Adrenal gland (tissue), 12 donors: ENCODE measurements around the gene PTP4A1. TPM values are rescaled to one million over a fixed set of nuclear protein-coding genes. Genes with fewer than 3 reads are reported as not detected.

ENCODE experiments used
- DNase-seq, 7 donors: peaks; one replicate each; pipeline ENCODE4 v3.0.0-alpha.2; 2019 to 2020
- H3K27ac ChIP-seq, 5 donors: fragments of 200-600 bp; sonication (generic) in 4 of 5; 1 replicate in 3 of 5; 2 replicates in 2 of 5; pipeline versions ENCODE4 v1.5.1 to v1.8.0; 2016 to 2020; ENCODE audit warnings: mild to moderate bottlenecking in 1 of 5
- H3K27me3 ChIP-seq: fragments of 200-600 bp; 2 replicates; pipeline ENCODE4 v1.8.0; 2021
- H3K36me3 ChIP-seq, 2 donors: fragments of 200-600 bp; replicated peaks in 1 of 2; 1 replicate in 1 of 2; 2 replicates in 1 of 2; pipeline versions ENCODE4 v1.5.1 to v1.8.0; 2018 to 2022
- H3K4me1 ChIP-seq, 2 donors: fragments of 200-600 bp; replicated peaks in 1 of 2; 1 replicate in 1 of 2; 2 replicates in 1 of 2; pipeline versions ENCODE4 v1.5.1 to v1.8.0; 2018 to 2021
- H3K4me3 ChIP-seq, 4 donors: fragments of 200-600 bp; sonication (generic) in 3 of 4; one replicate each; pipeline ENCODE4 v1.5.1; 2016 to 2018
- H3K9me3 ChIP-seq, 3 donors: fragments of 200-600 bp; sonication (generic) in 1 of 3; replicated peaks in 1 of 3; 1 replicate in 2 of 3; 2 replicates in 1 of 3; pipeline versions ENCODE4 v1.5.1 to v1.8.0; 2016 to 2021
- CTCF ChIP-seq, 6 experiments: fragments of 450-650 bp in 4 of 6; fragments of 200-600 bp in 2 of 6; sonication (generic) in 1 of 6; IDR thresholded peaks; 1 replicate in 5 of 6; 2 replicates in 1 of 6; pipeline versions ENCODE4 v1.5.1 to v1.8.0; 2016 to 2021; ENCODE audit warnings: antibody characterized with exemption in 6 of 6, mild to moderate bottlenecking in 2 of 6, moderate library complexity in 1 of 6
- POLR2A ChIP-seq, 2 donors: fragments of 450-650 bp; IDR thresholded peaks; one replicate each; pipeline ENCODE4 v1.6.1; 2017; ENCODE audit warnings: antibody characterized with exemption in 2 of 2, mild to moderate bottlenecking in 2 of 2, moderate library complexity in 1 of 2
- WGBS, 4 donors: extraction: QIAGEN DNeasy Blood & Tissue Kit in 2 of 4; methylation state at CpG; one replicate each; pipeline versions ENCODE4 v1.1.5 to v1.1.7; 2013 to 2017; 5-methylcytosine and 5-hydroxymethylcytosine counted together
- intact Hi-C, 2 donors: fragments of 100-400 bp; cut with DNase I; formaldehyde crosslinking; loops; one replicate each; pipeline versions ENCODE4 v1.14.1 to v1.15.0; 2022 to 2023
- polyA plus RNA-seq, 3 donors: library from polyadenylated mRNA; stranded (reverse); fragments of 200-250 nt in 2 of 3; fragments of 350-450 nt in 1 of 3; fragmentation: Illumina TruSeq in 1 of 3; extraction: RNeasy Lipid Tissue Mini Kit (QIAGEN cat#74804) in 1 of 3; gene quantifications; one replicate each; pipeline ENCODE4 v1.2.3, GENCODE V29; 2013 to 2014
- total RNA-seq, 9 donors: library from RNA; depleted of rRNA in 4 of 9; stranded (reverse); fragments of >200 nt in 4 of 9; fragments of 120-200 nt in 1 of 9; fragmentation: NEBNext Ultra II Directional in 1 of 9; extraction: Animal tissue kit (Norgen Biotek cat#: 25700) in 1 of 9; gene quantifications; one replicate each; pipeline versions ENCODE4 v1.1.0 to v1.2.4, GENCODE V29; 2013 to 2023
- donor health status: healthy with polysubstance abuse.
- donor health status: Bipolar disorder and iron deficiency.
- donor health status: DM: yes; HTN: yes; CAD: no.
- donor health status: DM: no; HTN: no; CAD: no.
- donor health status: DM: no; HTN: no; CAD: no.
- donor health status: DM: yes; HTN: yes; CAD: no.

The PTP4A1 gene
- total and polyA plus RNA-seq, 12 donors = 5.7 to 194 (median 59.7) TPM

- intact Hi-C loops = no loop called here
- H3K27me3 ChIP-seq = no peaks in the 10 kb centered on the region
- TF ChIP-seq POLR2A (IDR thresholded peaks at IDR 0.05) = no peak
- no peak for TF ChIP-seq CTCF (IDR thresholded peaks at IDR 0.05)
- no peaks in the 10 kb centered on the region for H3K9me3 ChIP-seq
- H3K27ac ChIP-seq = no peak overlapping the region
- H3K4me3 ChIP-seq = no peak overlapping the region
- no peaks in the 10 kb centered on the region for H3K36me3 ChIP-seq
- no peak for DNase-seq
- H3K4me1 ChIP-seq = no peaks in the 10 kb centered on the region
Measured at GRCh38 chr6:63558278-63558677, 14.0 kb upstream of the PTP4A1 start.

GRCh38 chr6:63560801-63561287 lies 11.4 kb upstream of the PTP4A1 start:
- no peak for TF ChIP-seq CTCF (IDR thresholded peaks at IDR 0.05)
- Histone ChIP-seq H3K27ac (peak overlapping the region in 3 of 5 donors; percentile 35 to 69 (median 53)), H3K4me3 (no peak overlapping the region), H3K9me3 (no peaks in the 10 kb centered on the region), H3K27me3 (no peaks in the 10 kb centered on the region), H3K4me1 (no peaks in the 10 kb centered on the region), H3K36me3 (no peaks in the 10 kb centered on the region)
- 26 to 37% (median 31%) methylated on average over 1 of the region's 1 CpG for WGBS, 4 donors
- intact Hi-C loops = no loop called here
- DNase-seq = peak in 2 of 7 donors; percentile 10 to 27

- H3K9me3 ChIP-seq = no peaks in the 10 kb centered on the region
- H3K36me3 ChIP-seq = no peaks in the 10 kb centered on the region
- TF ChIP-seq CTCF (IDR thresholded peaks at IDR 0.05) = no peak
- no peak for TF ChIP-seq POLR2A (IDR thresholded peaks at IDR 0.05)
- H3K4me1 ChIP-seq = no peaks in the 10 kb centered on the region
- no peaks in the 10 kb centered on the region for H3K27me3 ChIP-seq
- H3K4me3 ChIP-seq = no peak overlapping the region
- H3K27ac ChIP-seq = peak overlapping the region in 3 of 5 donors; percentile 18 to 69 (median 53)
- intact Hi-C loops = no loop called here
- 60 to 75% (median 66%) methylated on average over 2 of the region's 2 CpGs for WGBS, 4 donors
- no peak for DNase-seq
Measured at GRCh38 chr6:63561288-63561687, 11.0 kb upstream of the PTP4A1 start.

- no peak overlapping the region for H3K4me3 ChIP-seq
- DNase-seq = no peak
- no peak for TF ChIP-seq CTCF (IDR thresholded peaks at IDR 0.05)
- TF ChIP-seq POLR2A (IDR thresholded peaks at IDR 0.05) = no peak
- no peak overlapping the region for H3K27ac ChIP-seq
- intact Hi-C loops = no loop called here
- H3K27me3 ChIP-seq = no peaks in the 10 kb centered on the region
- no peaks in the 10 kb centered on the region for H3K36me3 ChIP-seq
- WGBS, 4 donors = 87 to 92% (median 90%) methylated on average over 1 of the region's 1 CpG
- H3K9me3 ChIP-seq = no peaks in the 10 kb centered on the region
- no peaks in the 10 kb centered on the region for H3K4me1 ChIP-seq
Measured at GRCh38 chr6:63563235-63563634, 9.0 kb upstream of the PTP4A1 start.
